ENCODE results near the gene GMPPA. TPM values are rescaled to one million over a fixed set of nuclear protein-coding genes. Genes with fewer than 3 reads are reported as not detected.
A peak's percentile ranks its signal among the peaks of the same experiment; 100 is the strongest.

The GMPPA gene
- total RNA-seq, 1 experiment from 2014 or later, result 32.0 TPM

DNA sequence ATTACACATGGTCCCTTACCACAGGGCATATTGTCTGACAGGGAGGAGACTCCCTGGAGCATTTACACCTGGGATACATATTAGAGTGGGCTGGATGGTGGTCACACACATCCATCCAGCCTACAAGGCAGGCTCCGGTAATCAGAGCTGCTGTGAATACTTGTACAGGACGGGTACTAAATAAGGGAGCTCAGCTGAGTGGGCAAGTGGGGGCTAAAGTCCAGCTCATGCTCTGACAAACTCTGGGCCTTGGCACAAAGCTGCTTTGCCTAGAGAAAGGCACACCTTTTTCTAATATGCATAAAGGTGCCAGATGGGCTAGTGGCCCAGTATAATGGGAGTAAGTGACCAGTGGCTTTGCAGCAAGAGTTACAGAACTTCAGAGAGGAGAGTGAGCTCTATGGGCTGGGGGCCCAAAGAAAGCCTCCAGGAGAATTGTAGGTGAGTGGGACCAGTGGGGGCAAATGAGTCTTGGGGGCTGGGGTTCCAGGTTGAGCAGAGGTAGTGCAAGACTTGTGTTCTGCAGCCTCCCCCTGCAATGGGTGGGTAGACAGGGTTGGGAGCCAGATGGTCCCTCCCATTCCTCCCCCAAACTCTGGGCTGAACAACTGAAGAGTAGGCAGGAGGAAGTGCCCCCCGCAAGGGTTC, 46.7 kb downstream of the GMPPA start:
- Mint-ChIP-seq H3K36me3 (ENCODE audit: insufficient read depth in 1 of 3, low read depth in 3 of 3) (peaks cover 20 to 36% (median 33%) of the 10 kb centered on the region in 3 experiments), H3K9me3 (peaks cover 0 to 4% of the 10 kb centered on the region in 2 experiments; a peak in 1 of 5 replicates), H3K4me1 (peaks cover 18% of the 10 kb centered on the region in 2 experiments), H3K27me3 (ENCODE audit: low read depth) (peaks cover 39% of the 10 kb centered on the region), H3K4me3 (peak overlapping the region; percentile 87 to 92; a peak in 3 of 5 replicates), H3K27ac (peak overlapping the region in 1 of 3 experiments; percentile 16; a peak in 1 of 7 replicates)
- H3K79me2 ChIP-seq (ENCODE audit: insufficient read depth, low read length), result no peaks in the 10 kb centered on the region
- no peaks in the 10 kb centered on the region; the same call in 1 of the 2 replicates for H3K27me3 ChIP-seq (ENCODE audit: insufficient read depth, low read length)
- no peak overlapping the region for H3K14ac ChIP-seq (ENCODE audit: insufficient read depth, low read length)
- H3K4me2 ChIP-seq (ENCODE audit: insufficient read depth, insufficient read length, low read length), result no peak overlapping the region
- no peak overlapping the region for H2BK5ac ChIP-seq (ENCODE audit: insufficient read length, low read length)
- H2BK20ac ChIP-seq (ENCODE audit: low read depth, low read length, poor library complexity, severe bottlenecking), result no peak overlapping the region
- no peak overlapping the region for H2BK120ac ChIP-seq (ENCODE audit: low read depth, low read length, poor library complexity, severe bottlenecking)
- no peaks in the 10 kb centered on the region for H3K79me1 ChIP-seq (ENCODE audit: insufficient read depth, low read depth, low read length, poor library complexity, severe bottlenecking)
- DNase-seq, result no peak
- H4K5ac ChIP-seq (ENCODE audit: insufficient read length, low read depth, low read length), result no peak overlapping the region
- H3K4me1 ChIP-seq (ENCODE audit: insufficient read depth, low read length), result peaks cover 5% of the 10 kb centered on the region; the same call in 1 of the 2 replicates
- no peak overlapping the region for H3K56ac ChIP-seq (ENCODE audit: insufficient read length, low read depth, low read length)
- H4K20me1 ChIP-seq (ENCODE audit: control insufficient read depth, insufficient read depth, insufficient read length), result no peaks in the 10 kb centered on the region
- H2AK5ac ChIP-seq (ENCODE audit: insufficient read length, low read length), result no peak overlapping the region
- peaks cover 16% of the 10 kb centered on the region for H3K23me2 ChIP-seq (ENCODE audit: insufficient read length, low read depth, low read length, poor library complexity, severe bottlenecking)
- H4K8ac ChIP-seq (replicated peaks; ENCODE audit: insufficient read length, low read depth, low read length), result no peak overlapping the region
- no peaks in the 10 kb centered on the region for H3K9me3 ChIP-seq (ENCODE audit: control insufficient read depth, low read depth, low read length)
- no peak overlapping the region for H3K4ac ChIP-seq (ENCODE audit: low read depth, low read length)
- no peak for TF ChIP-seq CTCF (conservative IDR thresholded peaks at IDR 0.05)
- H2AFZ ChIP-seq (ENCODE audit: low read length), result no peak overlapping the region
- no peak overlapping the region for H2BK12ac ChIP-seq (ENCODE audit: insufficient read length, low read depth, low read length)
- no peak overlapping the region for H3K23ac ChIP-seq (ENCODE audit: insufficient read length, low read depth, low read length)
- H3K9ac ChIP-seq (ENCODE audit: extremely low read depth, insufficient read length, low read length), result peak overlapping the region; percentile 25
- no peak overlapping the region for H3K18ac ChIP-seq (ENCODE audit: insufficient read length, low read depth, low read length)
- no peak overlapping the region for H4K91ac ChIP-seq (ENCODE audit: insufficient read length, low read depth, low read length)
- no peak overlapping the region for H3T11ph ChIP-seq (ENCODE audit: low read length)
- H3K27ac ChIP-seq (ENCODE audit: insufficient read length, low read depth, low read length), result no peak overlapping the region
- no peak overlapping the region for H2BK15ac ChIP-seq (ENCODE audit: low read depth, low read length)
- WGBS (ENCODE audit: extremely low coverage, insufficient read length, low lambda C conversion rate), result no CpG with 5 or more reads among the region's 3 CpGs
